Naive thymus-derived CD4-positive, alpha-beta T cell (primary cell): ENCODE results near the gene RHOXF2. TPM values are rescaled to one million over a fixed set of nuclear protein-coding genes. Genes with fewer than 3 reads are reported as not detected.
A peak's percentile ranks its signal among the peaks of the same experiment; 100 is the strongest.
"Not testable (repeated sequence)": the region's sequence is repeated elsewhere in the genome, so short reads cannot be mapped to it uniquely, and the experiment has no call there.

Source experiments
- ATAC-seq: fragments of 150-1000 bp; cut with Tn5 transposase; 2 replicates; pipeline ENCODE4 v1.10.0; 2021; ENCODE audit warnings: mild to moderate bottlenecking, moderate library complexity
- CTCF ChIA-PET: fragments of 350-600 bp; sonication (Branson Sonifier 250); formaldehyde crosslinking; loops from one replicate; lab custom pipeline; 2021; ENCODE audit warnings: antibody characterized with exemption; lab: Charles Lee
- POLR2A ChIA-PET: fragments of 350-600 bp; sonication (Branson Sonifier 250); formaldehyde crosslinking; loops from one replicate; lab custom pipeline; 2021; ENCODE audit warnings: antibody characterized with exemption, inconsistent platforms; lab: Charles Lee
- DNase-seq, 9 donors: peaks; one replicate each; pipeline versions ENCODE4 v3.0.0 to v3.0.0-alpha.2; 2020 to 2022; ENCODE audit warnings: mixed read lengths in 1 of 9
- H3K27ac ChIP-seq: one replicate; pipeline ENCODE4 v1.7.0; 2013; ENCODE audit warnings: mild to moderate bottlenecking, low read depth, low read length, moderate library complexity
- H3K27me3 ChIP-seq, 2 donors: one replicate each; pipeline ENCODE4 v1.7.0; 2013; ENCODE audit warnings: low read length in 2 of 2, mild to moderate bottlenecking in 2 of 2, moderate library complexity in 2 of 2; ENCODE audit not compliant: control insufficient read depth in 2 of 2, insufficient read depth in 2 of 2
- H3K36me3 ChIP-seq, 3 experiments: 1 replicate in 2 of 3; 2 replicates in 1 of 3; pipeline ENCODE4 v1.7.0; 2013; ENCODE audit warnings: low read length in 3 of 3, mild to moderate bottlenecking in 3 of 3, moderate library complexity in 1 of 3; ENCODE audit not compliant: insufficient read depth in 3 of 3, control insufficient read depth in 2 of 3
- H3K4me1 ChIP-seq, 2 donors: one replicate each; pipeline ENCODE4 v1.7.0; 2013; ENCODE audit warnings: low read length in 2 of 2, mild to moderate bottlenecking in 2 of 2, moderate library complexity in 1 of 2; ENCODE audit not compliant: control insufficient read depth in 2 of 2, insufficient read depth in 2 of 2
- H3K4me3 ChIP-seq: 2 replicates; pipeline ENCODE4 v1.7.0; 2013; ENCODE audit warnings: mild to moderate bottlenecking, low read length
- H3K9me3 ChIP-seq, 3 experiments: 1 replicate in 2 of 3; 2 replicates in 1 of 3; pipeline ENCODE4 v1.7.0; 2013; ENCODE audit warnings: low read length in 3 of 3; ENCODE audit not compliant: control insufficient read depth in 2 of 3
- H3K27ac Mint-ChIP-seq, 9 donors: one replicate each; pipeline ENCODE4 v1.8.0; 2020 to 2022; ENCODE audit warnings: mixed read lengths in 9 of 9, mild to moderate bottlenecking in 8 of 9, moderate library complexity in 5 of 9, inconsistent platforms in 2 of 9
- H3K27me3 Mint-ChIP-seq, 5 donors: one replicate each; pipeline ENCODE4 v1.8.0; 2021 to 2022; ENCODE audit warnings: mixed read lengths in 5 of 5, mild to moderate bottlenecking in 1 of 5
- H3K36me3 Mint-ChIP-seq, 5 donors: one replicate each; pipeline ENCODE4 v1.8.0; 2020 to 2022; ENCODE audit warnings: mixed read lengths in 5 of 5, mild to moderate bottlenecking in 3 of 5, inconsistent platforms in 1 of 5
- H3K4me1 Mint-ChIP-seq, 7 donors: one replicate each; pipeline ENCODE4 v1.8.0; 2020 to 2022; ENCODE audit warnings: mixed read lengths in 7 of 7, mild to moderate bottlenecking in 3 of 7, inconsistent platforms in 1 of 7
- H3K4me3 Mint-ChIP-seq, 10 donors: one replicate each; pipeline ENCODE4 v1.8.0; 2020 to 2022; ENCODE audit warnings: mild to moderate bottlenecking in 10 of 10, mixed read lengths in 10 of 10, moderate library complexity in 6 of 10, inconsistent platforms in 2 of 10
- H3K9me3 Mint-ChIP-seq, 11 donors: one replicate each; pipeline ENCODE4 v1.8.0; 2020 to 2022; ENCODE audit warnings: mixed read lengths in 11 of 11, mild to moderate bottlenecking in 4 of 11, inconsistent platforms in 1 of 11, moderate library complexity in 1 of 11
- intact Hi-C, 2 donors: fragments of 100-400 bp; cut with micrococcal nuclease; formaldehyde crosslinking; loops; one replicate each; pipeline ENCODE4 v1.15.1; 2023
- polyA plus RNA-seq, 2 donors: library from polyadenylated mRNA; unstranded; fragments of 300-500 nt; fragmentation: Illumina TruSeq; gene quantifications; one replicate each; pipeline ENCODE4 v1.2.3, GENCODE V29; 2021
- total RNA-seq, 6 experiments: library from RNA in 5 of 6; stranded (reverse) in 5 of 6; gene quantifications; 1 replicate in 5 of 6; 2 replicates in 1 of 6; pipeline ENCODE4 v1.2.3 and lab custom pipeline; 2021 to 2026

RHOXF2 gene
- total and polyA plus RNA-seq, 7 experiments from 2014 or later = 0.22 TPM; not detected in 6

GRCh38 chrX:120145295-120145925, 13.0 kb upstream of the RHOXF2 start:
- H3K4me3 Mint-ChIP-seq = peak overlapping the region in 1 of 10 donors; percentile 12
- intact Hi-C loops = no loop called here
- peak overlapping the region in 1 of 9 donors; percentile 21 for H3K27ac Mint-ChIP-seq
- no peaks in the 10 kb centered on the region for H3K27me3 Mint-ChIP-seq
- ChIA-PET CTCF (no interaction called here), POLR2A (interaction anchor here (0.7 kb wide), 1 partner anchor 664 kb away, joined by 3 read pairs; no protein-coding TSS in a partner anchor)
- no peaks in the 10 kb centered on the region for H3K36me3 ChIP-seq
- H3K4me1 ChIP-seq = peaks cover 0 to 12% of the 10 kb centered on the region in 2 donors
- H3K9me3 Mint-ChIP-seq = peaks cover 0 to 7% (median 2%) of the 10 kb centered on the region in 11 donors
- peaks cover 0 to 6% (median 0%) of the 10 kb centered on the region in 5 donors for H3K36me3 Mint-ChIP-seq
- no peak overlapping the region for H3K27ac ChIP-seq
- peak in 3 of 9 donors; percentile 2 to 5 (median 5) for DNase-seq
- H3K4me3 ChIP-seq = no peak overlapping the region
- no peaks in the 10 kb centered on the region for H3K27me3 ChIP-seq
- H3K9me3 ChIP-seq = no peaks in the 10 kb centered on the region
- no peak for ATAC-seq
- peaks cover 4 to 32% (median 15%) of the 10 kb centered on the region in 7 donors for H3K4me1 Mint-ChIP-seq

DNA sequence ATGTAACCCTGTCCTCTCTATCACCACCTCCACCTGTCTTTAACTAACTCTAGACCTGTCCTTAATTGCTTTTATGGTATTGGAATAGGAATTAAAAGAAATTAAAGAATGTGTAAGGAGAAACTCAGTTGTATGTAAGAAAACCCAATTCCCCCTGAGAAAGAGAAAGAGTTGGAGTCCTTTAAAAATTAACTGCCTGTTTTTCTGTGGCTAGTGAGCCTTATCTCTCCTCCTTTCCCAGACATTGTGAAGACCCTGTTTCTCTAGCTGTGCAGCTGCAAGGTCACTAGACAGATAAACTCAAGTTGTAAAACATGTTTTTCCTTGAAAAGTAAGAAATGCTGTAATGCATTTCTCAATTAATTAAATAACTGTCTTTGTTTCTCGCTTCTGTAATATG, 12.1 kb upstream of the RHOXF2 start:
- ATAC-seq, H3K9me3 ChIP-seq: not testable (repeated sequence)
- peak overlapping the region in 3 of 9 donors; percentile 5 to 21 (median 6) for H3K27ac Mint-ChIP-seq

GRCh38 chrX:120147537-120147936, 10.9 kb upstream of the RHOXF2 start:
- intact Hi-C loops = no loop called here
- DNase-seq (no peak), ATAC-seq (no peak)
- POLR2A ChIA-PET = no interaction called here
- CTCF ChIA-PET = interaction anchor here (0.7 kb wide), 1 partner anchor 49 kb away, joined by 3 read pairs; no protein-coding TSS in a partner anchor
- H3K4me1 Mint-ChIP-seq = peaks cover 4 to 30% (median 15%) of the 10 kb centered on the region in 7 donors
- peaks cover 0 to 6% (median 0%) of the 10 kb centered on the region in 5 donors for H3K36me3 Mint-ChIP-seq
- no peak overlapping the region for H3K4me3 Mint-ChIP-seq
- Histone ChIP-seq H3K36me3 (no peaks in the 10 kb centered on the region), H3K9me3 (no peaks in the 10 kb centered on the region), H3K27me3 (no peaks in the 10 kb centered on the region), H3K4me1 (peaks cover 0 to 9% of the 10 kb centered on the region in 2 donors), H3K4me3 (no peak overlapping the region), H3K27ac (no peak overlapping the region)
- H3K27me3 Mint-ChIP-seq = no peaks in the 10 kb centered on the region
- H3K27ac Mint-ChIP-seq = peak overlapping the region in 1 of 9 donors; percentile 53
- H3K9me3 Mint-ChIP-seq = peaks cover 0 to 7% (median 2%) of the 10 kb centered on the region in 11 donors

More for the DNA sequence above, 12.1 kb upstream of the RHOXF2 start:
- H3K27me3 Mint-ChIP-seq, DNase-seq, H3K4me1 ChIP-seq, H3K36me3 ChIP-seq, H3K4me3 ChIP-seq, H3K27me3 ChIP-seq, H3K36me3 Mint-ChIP-seq, POLR2A ChIA-PET, H3K4me3 Mint-ChIP-seq, intact Hi-C loops, H3K9me3 Mint-ChIP-seq, H3K27ac ChIP-seq, CTCF ChIA-PET: not testable (repeated sequence)
- peaks cover 4 to 32% (median 15%) of the 10 kb centered on the region in 7 donors for H3K4me1 Mint-ChIP-seq

GRCh38 chrX:120150109-120150744, 8.2 kb upstream of the RHOXF2 start:
- DNase-seq, CTCF ChIA-PET, H3K36me3 ChIP-seq, H3K9me3 ChIP-seq, H3K9me3 Mint-ChIP-seq, H3K4me3 Mint-ChIP-seq, H3K4me1 ChIP-seq, H3K4me3 ChIP-seq, POLR2A ChIA-PET, H3K27ac Mint-ChIP-seq, H3K27ac ChIP-seq, H3K27me3 Mint-ChIP-seq, intact Hi-C loops, H3K27me3 ChIP-seq, H3K36me3 Mint-ChIP-seq: not testable (repeated sequence)
- ATAC-seq = peak; percentile 49
- H3K4me1 Mint-ChIP-seq = peaks cover 4 to 19% (median 9%) of the 10 kb centered on the region in 7 donors

DNA sequence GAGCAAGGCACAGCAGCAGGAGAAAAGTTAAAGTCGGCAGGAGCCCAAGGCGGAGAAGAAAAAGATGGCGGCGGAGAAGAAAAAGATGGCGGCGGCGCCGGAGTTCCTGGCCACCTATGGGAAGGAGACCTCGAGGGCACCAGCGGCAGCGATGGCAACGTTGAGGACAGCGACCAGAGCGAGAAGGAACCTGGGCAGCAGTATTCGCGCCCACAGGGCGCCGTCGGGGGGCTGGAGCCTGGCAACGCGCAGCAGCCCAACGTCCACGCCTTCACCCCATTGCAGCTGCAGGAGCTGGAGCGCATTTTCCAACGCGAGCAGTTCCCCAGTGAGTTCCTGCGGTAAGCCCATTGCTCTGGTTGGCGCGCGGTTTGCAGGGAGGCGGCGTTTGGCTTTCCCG, 673 bp downstream of the RHOXF2 start:
- ATAC-seq, H3K27me3 ChIP-seq, H3K4me3 ChIP-seq, POLR2A ChIA-PET, H3K4me3 Mint-ChIP-seq, H3K27ac ChIP-seq, intact Hi-C loops, H3K36me3 ChIP-seq, H3K9me3 ChIP-seq, H3K4me1 Mint-ChIP-seq, H3K27ac Mint-ChIP-seq, H3K9me3 Mint-ChIP-seq, DNase-seq, CTCF ChIA-PET, H3K36me3 Mint-ChIP-seq, H3K27me3 Mint-ChIP-seq, H3K4me1 ChIP-seq: not testable (repeated sequence)

DNA sequence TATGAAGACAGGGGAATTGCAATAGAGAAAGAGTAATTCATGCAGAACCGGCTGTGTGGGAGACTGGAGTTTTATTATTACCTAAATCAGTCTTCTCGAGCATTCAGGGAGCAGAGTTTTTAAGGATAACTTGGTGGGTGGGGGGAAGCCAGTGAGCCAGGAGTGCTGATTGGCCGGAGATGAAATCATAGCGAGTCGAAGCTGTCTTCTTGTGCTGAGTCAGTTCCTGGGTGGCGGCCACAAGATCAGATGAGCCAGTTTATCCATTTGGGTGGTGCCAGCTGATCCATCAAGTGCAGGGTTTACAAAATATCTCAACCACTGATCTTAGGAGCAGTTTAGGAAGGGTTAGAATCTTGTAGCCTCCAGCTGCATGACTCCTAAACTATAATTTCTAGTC, 34.8 kb downstream of the RHOXF2 start:
- POLR2A ChIA-PET, CTCF ChIA-PET, ATAC-seq: not testable (repeated sequence)

More for the DNA sequence above, 34.8 kb downstream of the RHOXF2 start:
- H3K9me3 Mint-ChIP-seq, H3K4me1 Mint-ChIP-seq, H3K4me3 ChIP-seq, H3K4me1 ChIP-seq, H3K27ac Mint-ChIP-seq, H3K36me3 Mint-ChIP-seq, H3K27me3 ChIP-seq, H3K36me3 ChIP-seq, H3K4me3 Mint-ChIP-seq, H3K9me3 ChIP-seq, H3K27me3 Mint-ChIP-seq, DNase-seq, H3K27ac ChIP-seq, intact Hi-C loops: not testable (repeated sequence)
